ENCODE measurements around the gene UACA. TPM values are rescaled to one million over a fixed set of nuclear protein-coding genes. Genes with fewer than 3 reads are reported as not detected.
"Not testable (repeated sequence)": the region's sequence is repeated elsewhere in the genome, so short reads cannot be mapped to it uniquely, and the experiment has no call there.

Gene UACA
- total RNA-seq, 2 experiments from 2014 or later, result 1.1 to 1.5 TPM

- CTCF ChIA-PET, result interaction anchor here (0.5 kb wide), 1 partner anchor 510 kb away, joined by 4 read pairs; no protein-coding TSS in a partner anchor
- ATAC-seq (ENCODE audit: poor library complexity), result no peak
These were observed 145.5 kb downstream of the UACA start for GRCh38 chr15:70617911-70618287.

GRCh38 chr15:70617076-70617910 is 146.1 kb downstream of the UACA start:
- DNase-seq (no peak), ATAC-seq (ENCODE audit: poor library complexity) (no peak)
- no peak for TF ChIP-seq CTCF (IDR thresholded peaks at IDR 0.05)
- H3K4me3 ChIP-seq (ENCODE audit: low read length), result no peak overlapping the region
- intact Hi-C loops (cut with DNase I, micrococcal nuclease), result no loop called here
- H3K27me3 ChIP-seq (ENCODE audit: control insufficient read depth in 1 of 2, insufficient read depth in 2 of 2, low read length in 2 of 2), result peaks cover 0 to 5% of the 10 kb centered on the region in 2 experiments
- H3K36me3 Mint-ChIP-seq (ENCODE audit: low read depth), result no peaks in the 10 kb centered on the region
- H3K27ac ChIP-seq (ENCODE audit: low read depth in 1 of 2, low read length in 2 of 2), result no peak overlapping the region
- H3K4me3 Mint-ChIP-seq, result no peak overlapping the region
- no peaks in the 10 kb centered on the region for H3K9me3 ChIP-seq (ENCODE audit: control insufficient read depth in 1 of 2, insufficient read depth in 1 of 2, low read length in 2 of 2)
- ChIA-PET POLR2A (no interaction called here), CTCF (no interaction called here)
- H3K27me3 Mint-ChIP-seq, result peaks cover 11% of the 10 kb centered on the region
- no peak overlapping the region for H3K27ac Mint-ChIP-seq
- H3K9me3 Mint-ChIP-seq, result peaks cover 3% of the 10 kb centered on the region
- H3K4me1 Mint-ChIP-seq (ENCODE audit: low read depth), result no peaks in the 10 kb centered on the region
- H3K4me1 ChIP-seq (ENCODE audit: insufficient read depth, low read length), result no peaks in the 10 kb centered on the region
- H3K36me3 ChIP-seq (ENCODE audit: insufficient read depth, low read length), result no peaks in the 10 kb centered on the region

More at GRCh38 chr15:70617911-70618287, 145.5 kb downstream of the UACA start:
- H3K4me1 ChIP-seq (ENCODE audit: insufficient read depth, low read length), result no peaks in the 10 kb centered on the region
- no peak overlapping the region for H3K4me3 Mint-ChIP-seq
- peaks cover 0 to 5% of the 10 kb centered on the region in 2 experiments for H3K9me3 ChIP-seq (ENCODE audit: control insufficient read depth in 1 of 2, insufficient read depth in 1 of 2, low read length in 2 of 2)
- H3K9me3 Mint-ChIP-seq, result peaks cover 7% of the 10 kb centered on the region
- no peak for DNase-seq
- POLR2A ChIA-PET, result no interaction called here
- H3K36me3 Mint-ChIP-seq (ENCODE audit: low read depth), result no peaks in the 10 kb centered on the region
- H3K36me3 ChIP-seq (ENCODE audit: insufficient read depth, low read length), result no peaks in the 10 kb centered on the region
- intact Hi-C loops (cut with DNase I, micrococcal nuclease), result no loop called here
- peaks cover 11% of the 10 kb centered on the region for H3K27me3 Mint-ChIP-seq
- no peak for TF ChIP-seq CTCF (IDR thresholded peaks at IDR 0.05)
- no peak overlapping the region for H3K27ac ChIP-seq (ENCODE audit: low read depth in 1 of 2, low read length in 2 of 2)
- no peak overlapping the region for H3K4me3 ChIP-seq (ENCODE audit: low read length)
- H3K4me1 Mint-ChIP-seq (ENCODE audit: low read depth), result no peaks in the 10 kb centered on the region
- H3K27ac Mint-ChIP-seq, result no peak overlapping the region
- peaks cover 0 to 5% of the 10 kb centered on the region in 2 experiments for H3K27me3 ChIP-seq (ENCODE audit: control insufficient read depth in 1 of 2, insufficient read depth in 2 of 2, low read length in 2 of 2)

- DNase-seq; H3K36me3 Mint-ChIP-seq (ENCODE audit: low read depth); H3K27ac Mint-ChIP-seq; H3K4me1 Mint-ChIP-seq (ENCODE audit: low read depth); H3K4me1 ChIP-seq (ENCODE audit: insufficient read depth, low read length); H3K27ac ChIP-seq (ENCODE audit: low read depth in 1 of 2, low read length in 2 of 2); ATAC-seq (ENCODE audit: poor library complexity); H3K9me3 ChIP-seq (ENCODE audit: control insufficient read depth in 1 of 2, insufficient read depth in 1 of 2, low read length in 2 of 2); H3K4me3 ChIP-seq (ENCODE audit: low read length); POLR2A ChIA-PET; H3K4me3 Mint-ChIP-seq; H3K36me3 ChIP-seq (ENCODE audit: insufficient read depth, low read length); H3K9me3 Mint-ChIP-seq; H3K27me3 ChIP-seq (ENCODE audit: control insufficient read depth in 1 of 2, insufficient read depth in 2 of 2, low read length in 2 of 2); H3K27me3 Mint-ChIP-seq; CTCF ChIA-PET; intact Hi-C loops (cut with DNase I, micrococcal nuclease): not testable (repeated sequence)
These were observed 147.0 kb downstream of the UACA start for GRCh38 chr15:70616311-70616756.

All from CD4-positive, alpha-beta T cell (primary cell).